T47D (cell line): Measurements from ENCODE around the gene PLIN4.

Experiments
- DNase-seq, 2 experiments: peaks; one replicate each; pipeline versions ENCODE4 v3.0.0 to v3.0.0-alpha.2; 2011 to 2012; ENCODE audit warnings: low read depth in 1 of 2, low spot score in 1 of 2
- JUND ChIP-seq: IDR thresholded peaks from 2 replicates; pipeline ENCODE4 v1.6.1; 2012; ENCODE audit warnings: low read depth
- in situ Hi-C: cut with HindIII; loops from 2 replicates; pipeline ENCODE4 v1.10.0; 2016; ENCODE audit warnings: low sequenced_read_pairs, low pct_unique_long_range_greater_than_20kb

Gene PLIN4

DNA sequence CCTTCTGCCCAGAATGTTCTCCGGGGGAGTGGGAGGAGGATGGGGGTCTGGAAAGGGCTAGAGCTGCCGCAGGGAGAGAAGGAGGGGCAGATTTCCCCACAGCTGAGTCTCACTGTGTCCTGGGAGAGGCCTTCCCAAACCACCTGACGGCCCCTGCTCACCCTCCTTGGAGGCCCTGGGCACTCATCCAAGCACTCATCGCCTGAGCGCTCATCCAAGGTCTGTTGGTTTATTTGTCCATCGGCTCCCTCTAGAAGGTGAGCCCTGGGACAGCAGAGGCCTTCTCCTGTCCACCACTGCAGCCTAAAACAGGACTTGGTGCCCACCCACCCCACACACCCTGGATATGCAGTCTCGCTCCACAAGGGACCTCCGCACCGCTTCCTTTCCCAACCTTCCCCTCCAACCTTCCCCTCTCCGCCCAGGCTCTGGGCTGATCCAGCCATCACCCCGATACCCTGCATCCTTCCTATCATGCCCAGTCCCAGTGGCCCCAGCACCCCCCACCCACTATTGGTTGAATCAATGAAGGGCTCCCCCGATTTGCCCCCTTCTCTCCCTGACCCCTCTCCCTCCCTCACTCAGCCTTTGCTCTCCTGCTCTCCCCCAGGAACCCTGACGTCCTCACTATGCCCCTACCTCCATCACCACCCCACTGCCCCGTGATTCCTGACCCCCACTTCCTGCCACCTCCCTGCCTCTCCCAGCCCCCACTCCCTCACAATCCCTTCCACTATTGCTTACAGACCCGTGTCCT, 62.4 kb downstream of the PLIN4 start:
- TF ChIP-seq JUND = no peak
- in situ Hi-C loops = no loop called here
- DNase-seq = no peak

DNA sequence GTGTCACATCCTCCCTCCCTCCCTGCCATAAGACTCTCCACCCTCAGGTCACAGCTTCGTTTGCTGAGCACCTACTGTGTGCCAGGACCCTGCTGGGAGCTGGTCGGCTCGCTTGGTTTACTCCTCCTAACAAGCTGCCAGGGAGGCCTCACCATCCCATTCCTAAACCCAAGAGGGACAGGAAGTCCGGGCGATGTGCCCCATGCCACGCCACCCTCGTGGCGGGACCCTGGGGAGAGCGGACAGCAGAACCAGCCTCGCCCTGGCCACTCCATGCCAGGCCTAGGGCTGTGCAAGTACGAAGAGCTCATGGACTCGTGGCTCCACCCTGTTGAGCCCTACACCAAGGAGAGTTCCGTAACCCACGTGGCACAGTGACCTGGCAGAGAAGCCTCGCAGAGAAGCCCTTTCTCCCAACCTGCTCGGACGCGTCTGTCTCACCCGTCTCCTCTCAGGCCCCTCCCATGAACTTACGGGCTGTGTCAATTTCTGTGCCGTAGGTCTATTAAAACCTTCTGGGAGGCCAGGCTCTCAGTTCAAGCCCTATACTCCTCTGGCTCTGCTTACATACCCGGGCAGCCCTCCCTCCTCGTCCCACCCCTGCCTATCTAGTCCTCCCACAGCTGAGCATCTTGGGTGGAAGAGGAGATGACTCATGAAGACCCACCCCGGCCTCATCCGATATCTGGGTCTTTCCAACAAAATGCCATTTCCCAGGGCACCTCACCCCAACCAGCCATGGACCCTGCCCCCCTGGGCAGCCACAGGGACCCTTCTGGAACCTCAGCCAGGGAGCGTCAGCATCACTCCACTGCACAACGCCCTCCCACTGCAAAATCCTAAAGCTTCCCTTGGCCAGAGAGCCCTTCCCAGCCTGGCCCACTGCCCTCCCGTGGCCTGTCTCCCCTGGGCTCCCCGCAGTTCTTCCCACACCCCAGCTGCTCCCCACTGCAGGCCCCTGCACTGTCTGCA, 63.3 kb downstream of the PLIN4 start:
- in situ Hi-C loops = no loop called here
- DNase-seq = no peak
- TF ChIP-seq JUND = no peak

DNA sequence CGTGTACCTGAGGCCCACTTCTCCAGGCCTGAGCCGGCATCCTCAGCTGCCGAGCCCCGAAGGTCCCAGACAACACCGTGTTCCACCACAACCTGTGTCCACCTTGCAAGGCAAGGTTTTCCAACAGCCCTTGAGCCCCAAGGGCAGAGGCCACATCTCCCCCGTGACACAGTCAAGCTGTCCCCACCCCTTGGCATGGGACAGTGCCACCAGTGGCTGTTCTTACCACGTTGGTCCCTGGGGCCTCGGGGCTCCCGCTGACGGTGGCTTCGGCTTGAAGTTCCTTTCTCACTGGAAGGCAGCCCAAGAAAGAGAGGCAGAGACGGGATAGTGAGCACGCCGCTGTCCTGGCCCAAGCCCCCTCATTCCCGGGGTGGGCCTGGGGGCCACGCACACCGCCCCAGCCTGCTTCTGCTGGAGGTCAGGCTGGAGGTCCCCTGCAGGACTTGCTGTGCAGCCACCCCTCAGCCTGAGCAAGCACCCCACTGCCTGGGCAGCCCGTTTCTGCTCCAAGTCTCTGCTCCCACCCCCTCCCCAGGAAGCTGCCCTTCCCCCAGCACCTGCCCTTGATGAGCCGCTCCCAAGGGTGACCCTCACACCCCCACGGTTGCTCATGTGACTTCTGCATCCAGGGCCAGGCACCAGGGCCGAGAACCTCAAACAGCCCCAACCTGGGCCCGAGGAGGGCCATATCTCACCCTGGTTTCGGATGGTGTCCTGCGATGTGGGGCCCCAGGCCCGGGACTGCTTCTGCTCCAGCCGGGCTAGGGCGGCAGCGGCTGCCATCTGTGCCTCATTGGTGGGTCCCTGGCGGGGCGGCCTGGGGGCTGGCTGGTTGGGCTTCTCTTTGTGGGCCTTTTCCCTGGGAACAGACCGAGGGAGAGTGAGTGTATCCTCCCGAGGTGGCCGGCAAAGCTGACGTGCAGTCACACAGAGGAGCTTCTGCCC, 64.8 kb downstream of the PLIN4 start:
- TF ChIP-seq JUND = no peak
- no peak for DNase-seq
- in situ Hi-C loops = no loop called here

DNA sequence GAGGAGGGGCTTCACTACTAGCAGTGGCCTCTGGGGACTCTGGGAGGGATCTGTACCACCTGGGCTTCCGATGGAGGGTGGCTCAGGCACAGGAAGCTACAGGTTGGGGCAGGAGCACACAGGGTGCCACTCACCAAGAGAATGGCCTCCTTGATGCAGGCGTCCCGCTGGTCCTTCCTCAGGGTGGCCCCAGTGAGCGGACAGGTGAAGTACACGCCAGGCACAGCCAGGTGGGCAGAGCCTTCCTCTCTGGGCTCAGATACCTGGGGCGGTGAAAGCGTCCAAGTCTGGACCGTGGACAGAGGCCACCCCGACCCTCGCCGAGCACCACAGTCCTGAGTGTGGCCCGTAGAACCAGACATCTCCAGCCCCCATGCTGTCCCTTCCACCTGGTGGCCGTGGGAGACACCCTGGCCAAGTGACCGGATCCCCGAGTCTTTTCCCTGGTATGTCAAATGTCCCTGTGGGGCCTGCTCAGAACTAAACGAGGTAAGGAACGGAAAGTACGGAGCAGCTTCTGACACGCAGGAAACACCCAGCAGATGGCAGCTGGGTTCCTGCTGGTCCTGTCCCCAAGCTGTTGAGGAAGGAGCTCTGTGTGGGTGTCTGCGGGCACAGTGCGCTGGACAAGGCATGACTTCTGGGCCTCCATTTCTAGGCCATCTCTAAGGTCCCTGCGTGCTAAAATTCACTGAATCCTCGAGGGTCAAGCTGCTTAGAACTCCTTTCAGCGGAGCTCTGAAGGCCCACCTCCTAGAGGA, 65.9 kb downstream of the PLIN4 start:
- in situ Hi-C loops = no loop called here
- DNase-seq = no peak
- TF ChIP-seq JUND = no peak
